ENCODE measurements around the gene MRPL2. TPM values are rescaled to one million over a fixed set of nuclear protein-coding genes. Genes with fewer than 3 reads are reported as not detected.

The MRPL2 gene
- total RNA-seq, 2 donors from 2014 or later, result 13.5 to 15.2 TPM

GRCh38 chr6:43026365-43026764, 32.9 kb downstream of the MRPL2 start:
- H3K36me3 ChIP-seq (replicated peaks in 1 of 2; ENCODE audit: insufficient read depth in 1 of 2, low read depth in 2 of 2), result peaks cover 13 to 28% of the 10 kb centered on the region in 2 donors
- no peak overlapping the region for H3K4me3 ChIP-seq
- ATAC-seq, result no peak
- H3K9me3 ChIP-seq, result no peaks in the 10 kb centered on the region
- TF ChIP-seq CTCF (IDR thresholded peaks at IDR 0.05) (no peak), POLR2A (IDR thresholded peaks at IDR 0.05) (no peak)
- no peak overlapping the region for H3K27ac ChIP-seq
- no peak for DNase-seq
- intact Hi-C loops (cut with DNase I), result no loop called here
- H3K4me1 ChIP-seq, result peaks cover 24% of the 10 kb centered on the region
- 90% methylated on average over 5 of the region's 5 CpGs for WGBS, 2 donors
- no peaks in the 10 kb centered on the region for H3K27me3 ChIP-seq

GRCh38 chr6:43024436-43024835, 34.8 kb downstream of the MRPL2 start:
- DNase-seq (no peak), ATAC-seq (no peak)
- H3K4me3 ChIP-seq, result no peak overlapping the region
- peaks cover 35% of the 10 kb centered on the region for H3K4me1 ChIP-seq
- H3K9me3 ChIP-seq, result no peaks in the 10 kb centered on the region
- TF ChIP-seq POLR2A (IDR thresholded peaks at IDR 0.05) (no peak), CTCF (IDR thresholded peaks at IDR 0.05) (no peak)
- WGBS, 2 donors, result 73 to 83% methylated on average over 2 of the region's 2 CpGs
- intact Hi-C loops (cut with DNase I), result no loop called here
- no peak overlapping the region for H3K27ac ChIP-seq
- peaks cover 13 to 23% of the 10 kb centered on the region in 2 donors for H3K36me3 ChIP-seq (replicated peaks in 1 of 2; ENCODE audit: insufficient read depth in 1 of 2, low read depth in 2 of 2)
- H3K27me3 ChIP-seq, result no peaks in the 10 kb centered on the region

GRCh38 chr6:43021270-43022047, 37.8 kb downstream of the MRPL2 start, which contains the start of gene RRP36:
Gene RRP36 (plus strand): TSS chr6:43021623. CDS start chr6:43021655, 32 bp downstream.
- Histone ChIP-seq H3K4me1 (peaks cover 46% of the 10 kb centered on the region), H3K9me3 (no peaks in the 10 kb centered on the region), H3K36me3 (replicated peaks in 1 of 2; ENCODE audit: insufficient read depth in 1 of 2, low read depth in 2 of 2) (peaks cover 0 to 9% of the 10 kb centered on the region in 2 donors), H3K4me3 (peak within 1 kb of the TSS; percentile 75 to 86), H3K27ac (peak within 1 kb of the TSS; percentile 71 to 86 (median 80)), H3K27me3 (no peaks in the 10 kb centered on the region)
- no peak for TF ChIP-seq CTCF (IDR thresholded peaks at IDR 0.05)
- TF ChIP-seq POLR2A (IDR thresholded peaks at IDR 0.05), result peak; percentile 38 to 77 (median 69)
- DNase-seq (peak; percentile 79 to 86 (median 80)), ATAC-seq (peak; percentile 92)
- 0 to 1% methylated on average over 14 to 52 of the region's 56 CpGs for WGBS, 2 donors
- intact Hi-C loops (cut with DNase I), result no loop called here

GRCh38 chr6:43020847-43021246, 38.4 kb downstream of the MRPL2 start:
- Histone ChIP-seq H3K36me3 (replicated peaks in 1 of 2; ENCODE audit: insufficient read depth in 1 of 2, low read depth in 2 of 2) (peaks cover 0 to 6% of the 10 kb centered on the region in 2 donors), H3K27ac (peak overlapping the region; percentile 71 to 86 (median 80)), H3K9me3 (no peaks in the 10 kb centered on the region), H3K4me1 (peaks cover 52% of the 10 kb centered on the region), H3K27me3 (no peaks in the 10 kb centered on the region), H3K4me3 (peak overlapping the region; percentile 75 to 86)
- ATAC-seq, result peak; percentile 20
- WGBS, 2 donors, result 47 to 50% methylated on average over 5 of the region's 5 CpGs
- no peak for DNase-seq
- intact Hi-C loops (cut with DNase I), result no loop called here
- TF ChIP-seq POLR2A (IDR thresholded peaks at IDR 0.05) (no peak), CTCF (IDR thresholded peaks at IDR 0.05) (no peak)

Measured in body of pancreas (tissue), 4 donors.